ENCODE data around the gene GLRX3.

- TF ChIP-seq EZH2phosphoT487 (IDR thresholded peaks at IDR 0.05; ENCODE audit: insufficient read depth, low read depth) (no peak), EZH2 (IDR thresholded peaks at IDR 0.05; ENCODE audit: insufficient read depth, poor library complexity, severe bottlenecking) (no peak)
Measured at GRCh38 chr10:130141038-130141437, 4.8 kb downstream of the GLRX3 start.

Measured in GM23248 (cell line).